Measurements from ENCODE around the gene HK1.
"Not testable (repeated sequence)": the region's sequence is repeated elsewhere in the genome, so short reads cannot be mapped to it uniquely, and the experiment has no call there.

HK1 gene

GRCh38 chr10:69428165-69428564 lies 149.9 kb downstream of the HK1 start:
- DNase-seq = no peak

DNA sequence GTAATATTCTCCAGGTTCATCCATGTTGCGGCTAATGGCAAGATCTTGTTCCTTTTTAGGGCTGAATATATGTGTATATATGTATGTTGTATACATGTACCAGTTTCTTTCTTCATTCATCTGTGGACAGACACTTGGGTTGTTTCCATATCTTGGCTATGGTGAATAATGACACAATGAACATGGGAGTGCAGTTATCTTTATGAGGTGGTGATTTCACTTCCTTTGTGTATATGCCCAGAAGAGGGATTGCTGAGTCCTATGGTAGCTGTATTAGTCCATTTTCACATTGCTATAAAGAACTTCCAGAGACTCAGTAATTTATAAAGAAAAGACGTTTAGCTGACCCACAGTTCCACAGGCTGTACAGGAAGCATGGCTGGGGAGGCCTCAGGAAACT lies 155.9 kb downstream of the HK1 start:
- DNase-seq = no peak

GRCh38 chr10:69434926-69435325 lies 156.6 kb downstream of the HK1 start:
- DNase-seq = no peak

- no peak for DNase-seq
Measured at GRCh38 chr10:69435966-69436520, 157.7 kb downstream of the HK1 start.

DNA sequence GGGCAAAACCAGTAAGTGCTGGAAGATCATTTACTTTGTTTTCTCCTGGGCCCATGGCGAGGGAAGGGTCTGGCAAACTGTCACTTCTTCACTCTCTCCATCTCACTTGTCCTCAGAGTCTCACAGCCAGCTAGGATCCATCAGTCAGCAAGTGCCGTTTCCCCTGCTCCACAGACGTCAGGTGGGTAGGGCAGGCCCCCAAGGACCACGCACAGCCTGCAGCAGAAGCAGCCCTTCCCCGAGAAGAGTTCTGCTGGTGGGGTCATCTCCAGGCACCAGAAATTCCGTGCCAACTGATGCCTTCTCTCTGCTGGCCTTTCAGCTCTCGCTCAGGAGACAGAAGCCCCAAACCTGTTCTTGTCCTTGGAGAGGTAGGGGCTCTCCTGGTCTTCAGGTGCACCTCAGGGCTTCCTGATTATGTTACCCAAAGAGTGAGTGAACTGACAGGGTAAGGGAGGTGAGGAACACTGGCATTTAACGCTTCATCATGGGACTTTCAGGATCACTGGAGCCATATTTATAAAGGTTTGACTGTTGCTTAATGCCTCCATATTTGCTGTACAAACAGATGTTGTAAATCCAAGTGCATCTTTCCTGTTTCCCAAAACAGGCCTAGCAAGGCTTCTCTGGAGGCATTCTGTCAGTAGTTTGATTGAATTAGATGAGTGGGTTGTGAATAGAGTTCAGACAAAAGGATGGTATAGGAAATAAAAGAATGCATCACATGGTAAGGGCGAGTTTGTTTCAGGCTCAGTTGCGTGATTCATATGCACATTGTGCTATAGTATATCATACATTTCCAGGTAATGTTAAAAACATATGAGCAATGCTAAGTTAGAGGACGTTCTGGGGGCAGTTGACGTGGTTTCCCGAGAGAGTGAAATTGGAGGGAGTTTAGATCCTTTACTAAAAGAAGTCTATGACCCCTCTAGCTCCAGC lies 159.3 kb downstream of the HK1 start:
- no peak for DNase-seq

DNA sequence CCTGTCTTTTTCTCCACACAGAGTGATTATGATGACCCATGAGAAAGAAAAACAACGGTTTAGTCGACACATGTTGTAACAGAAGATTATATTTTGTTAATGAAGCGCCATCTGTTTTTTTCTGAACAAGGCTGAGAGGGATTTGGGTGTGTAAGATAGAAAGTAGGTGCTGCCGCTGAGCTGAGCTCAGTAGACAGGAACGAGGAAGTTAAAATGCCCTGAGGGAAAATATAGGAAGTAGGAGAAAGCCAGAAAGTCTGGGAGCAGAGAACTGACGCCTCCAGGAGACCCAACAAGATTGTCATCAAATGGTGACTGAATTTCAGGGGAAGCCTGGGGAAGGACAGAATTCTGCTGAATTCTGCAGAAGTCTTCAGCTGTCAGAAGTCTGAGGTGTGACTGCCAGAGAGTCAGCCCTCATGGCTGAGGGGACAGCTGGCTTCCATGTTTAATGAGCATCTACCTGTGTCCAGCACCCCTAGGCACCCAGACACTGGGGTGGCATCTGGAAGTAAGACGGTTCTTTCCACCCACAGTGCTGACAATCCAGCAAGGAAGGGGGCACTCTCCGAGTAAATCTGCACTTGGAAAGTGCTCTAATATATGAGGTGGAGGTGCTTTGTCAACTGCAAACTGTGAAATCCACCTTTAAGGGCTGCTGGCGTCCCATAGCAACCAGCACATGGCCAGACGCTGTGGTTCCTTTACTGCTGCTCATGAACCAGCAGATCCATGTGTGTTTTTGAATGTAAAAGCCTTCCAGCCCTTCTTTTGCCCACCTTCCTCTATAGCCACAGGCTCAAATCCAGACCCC lies 160.4 kb downstream of the HK1 start:
- peak; percentile 44 for DNase-seq

DNA sequence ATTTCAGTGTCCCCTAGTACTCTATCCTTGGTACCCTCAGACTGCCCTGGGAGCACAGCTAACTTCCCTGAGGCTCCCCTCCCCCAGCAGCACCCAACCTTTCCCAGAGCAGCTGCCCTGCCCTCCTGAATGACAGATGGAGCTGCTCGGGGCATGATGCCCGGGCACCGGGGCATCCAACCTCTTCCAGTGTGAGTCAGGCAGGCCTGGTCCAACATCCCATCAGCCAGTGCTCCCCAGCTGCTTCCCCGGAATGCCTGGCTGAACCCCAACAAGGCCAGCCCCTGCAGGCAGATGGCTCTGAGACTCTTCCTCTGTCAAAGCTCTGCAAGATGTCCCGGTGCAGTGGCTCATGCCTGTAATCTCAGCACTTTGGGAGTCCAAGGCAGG lies 161.0 kb downstream of the HK1 start:
- no peak for DNase-seq

DNA sequence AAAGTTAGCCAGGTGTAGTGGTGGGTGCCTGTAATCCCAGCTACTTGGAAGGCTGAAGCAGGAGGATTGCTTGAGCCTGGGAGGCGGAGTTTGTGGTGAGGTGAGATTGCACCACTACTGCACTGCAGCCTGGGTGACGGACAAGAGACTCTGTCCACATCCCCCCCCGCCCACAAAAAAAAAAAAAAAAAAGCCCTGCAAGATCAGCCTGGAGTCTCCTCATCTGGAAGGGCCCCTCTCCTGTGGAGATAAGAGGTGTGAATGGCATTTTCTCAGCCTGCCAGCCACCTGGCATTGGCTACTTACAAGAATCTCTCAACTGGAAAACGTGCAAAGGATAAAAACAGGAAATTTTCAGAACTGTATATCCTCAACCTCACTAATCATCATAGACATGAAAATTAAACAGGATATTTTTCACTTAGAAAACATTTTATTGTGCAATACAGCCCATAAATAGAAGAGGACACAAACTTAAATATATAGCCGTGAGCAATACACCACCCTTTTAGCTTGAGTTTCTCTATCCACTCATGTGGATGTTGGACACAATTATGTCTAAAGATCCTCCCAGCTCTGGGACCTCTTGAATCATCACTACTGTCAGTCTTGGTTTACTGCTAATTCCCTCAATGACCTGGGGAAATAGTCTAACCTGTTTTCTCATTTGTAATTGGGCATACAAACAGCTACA lies 161.7 kb downstream of the HK1 start:
- DNase-seq = peak; percentile 47

DNA sequence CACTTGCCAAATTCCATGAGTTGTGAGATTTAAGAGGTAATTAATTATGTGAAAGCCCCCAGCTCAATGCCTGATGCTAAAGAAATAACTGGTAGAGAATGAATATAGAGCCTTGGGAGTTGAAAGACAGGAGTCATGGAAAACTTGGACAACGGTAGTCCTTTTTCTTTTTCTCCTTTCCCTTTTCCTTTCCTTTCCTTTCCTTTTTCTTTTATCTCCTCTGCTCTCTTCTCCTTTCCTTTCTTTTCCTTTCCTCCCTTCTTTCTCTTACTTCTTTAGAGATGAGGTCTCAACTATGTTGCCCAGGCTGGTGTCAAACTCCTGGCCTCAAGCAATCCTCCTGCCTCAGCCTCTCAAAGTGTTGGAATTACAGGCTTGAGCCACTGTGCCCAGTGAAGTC lies 165.1 kb downstream of the HK1 start:
- DNase-seq = no peak

GRCh38 chr10:69445041-69445440 lies 166.7 kb downstream of the HK1 start:
- no peak for DNase-seq

DNA sequence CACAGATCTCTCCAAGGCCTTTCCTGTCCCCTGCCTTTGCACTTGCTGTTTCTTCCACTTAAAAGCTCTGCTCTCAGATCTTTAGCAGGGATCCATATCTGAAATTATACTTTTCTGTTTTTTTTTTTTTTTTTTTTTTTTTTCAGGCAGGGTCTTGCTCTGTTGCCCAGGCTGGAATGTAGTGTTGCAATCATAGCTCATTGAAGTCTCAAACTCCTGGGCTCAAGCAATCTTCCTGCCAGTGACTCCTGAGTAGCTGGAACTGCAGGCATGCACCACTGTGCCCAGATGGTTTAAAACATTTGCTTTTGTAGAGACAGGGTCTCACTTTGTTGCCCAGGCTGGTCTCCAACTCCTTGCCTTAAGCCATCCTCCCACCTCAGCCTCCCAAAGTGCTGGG lies 167.9 kb downstream of the HK1 start:
- DNase-seq = no peak

- peak; percentile 77 for DNase-seq
Measured at GRCh38 chr10:69446650-69447151, 168.4 kb downstream of the HK1 start.

DNA sequence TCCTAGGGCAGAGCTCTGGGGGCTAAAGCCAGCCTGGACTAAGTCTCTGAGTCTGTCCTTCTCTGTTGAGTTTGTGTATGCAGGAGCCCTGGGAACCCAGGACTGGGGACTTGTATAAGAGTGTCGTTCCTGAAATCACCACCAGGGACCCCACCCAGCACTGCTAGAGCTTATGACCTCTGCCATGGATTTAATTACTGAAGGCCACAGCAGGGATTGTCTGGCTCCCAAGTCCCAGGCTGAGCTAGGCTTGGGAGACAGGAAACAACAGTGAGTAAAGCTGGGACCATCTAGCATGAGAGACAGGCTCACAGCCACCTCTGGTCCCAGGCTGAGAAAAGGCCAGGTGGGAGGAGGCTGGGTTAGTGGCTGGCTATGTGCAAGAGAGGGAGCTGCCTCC lies 171.5 kb downstream of the HK1 start:
- peak; percentile 26 for DNase-seq

DNA sequence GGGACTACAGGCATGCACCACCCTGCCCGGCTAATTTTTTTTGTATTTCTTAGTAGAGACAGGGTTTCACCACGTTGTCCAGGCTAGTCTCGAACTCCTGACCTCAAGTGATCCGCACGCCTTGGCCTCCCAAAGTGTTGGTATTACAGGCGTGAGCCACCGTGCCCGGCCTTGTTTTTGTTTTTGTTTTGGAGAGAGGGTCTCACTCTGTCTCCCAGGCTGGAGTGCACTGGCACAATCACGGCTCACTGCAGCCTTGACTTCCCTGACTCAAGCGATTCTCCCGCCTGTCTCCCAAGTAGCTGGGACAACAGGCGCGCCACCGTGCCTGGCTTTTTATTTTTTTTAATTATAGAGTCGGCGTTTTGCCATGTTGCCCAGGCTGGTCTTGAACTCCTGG lies 172.1 kb downstream of the HK1 start:
- DNase-seq = not testable (repeated sequence)

DNA sequence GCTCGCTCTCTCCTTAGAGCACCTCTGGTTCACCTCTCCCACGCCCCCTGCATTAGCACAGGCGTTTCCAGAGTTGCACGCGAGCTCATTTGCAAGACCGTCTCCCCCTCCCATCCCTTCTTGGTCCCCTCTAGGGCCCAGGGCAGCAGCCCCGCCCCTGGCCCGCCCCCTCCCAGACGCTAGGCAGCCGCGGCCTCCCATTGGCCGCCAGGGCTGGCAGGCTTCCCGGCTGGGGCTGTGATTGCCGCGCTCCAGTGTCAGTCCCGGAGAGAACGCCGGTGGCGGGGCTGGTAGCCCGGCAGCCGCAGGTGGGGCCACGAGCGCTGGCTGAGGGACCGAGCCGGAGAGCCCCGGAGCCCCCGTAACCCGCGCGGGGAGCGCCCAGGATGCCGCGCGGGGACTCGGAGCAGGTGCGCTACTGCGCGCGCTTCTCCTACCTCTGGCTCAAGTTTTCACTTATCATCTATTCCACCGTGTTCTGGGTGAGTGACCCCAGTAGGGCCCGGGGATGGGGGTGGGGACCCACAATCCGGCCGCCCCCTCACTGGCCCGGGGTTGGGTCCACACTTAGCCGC lies 173.0 kb downstream of the HK1 start, which contains the start of gene TSPAN15:
TSS of gene TSPAN15 (plus strand) at position 257 of the 575 bp plus-strand sequence. CDS start at position 387, 130 bp downstream.
- peak; percentile 70 for DNase-seq

Data from fibroblast of skin of right quadriceps (primary cell).